WTC11 (cell line): Measurements from ENCODE around the gene SPACA7. TPM values are rescaled to one million over a fixed set of nuclear protein-coding genes. Genes with fewer than 3 reads are reported as not detected.
"Not testable (repeated sequence)": the region's sequence is repeated elsewhere in the genome, so short reads cannot be mapped to it uniquely, and the experiment has no call there.

Source experiments
- ATAC-seq: fragments of 200-7000 bp; cut with Tn5 transposase; 2 replicates; pipeline ENCODE4 v1.10.0; 2021; ENCODE audit warnings: mild to moderate bottlenecking, moderate library complexity
- CTCF ChIA-PET: fragments of 300-600 bp; sonication (Branson Sonifier 250); formaldehyde crosslinking; loops from one replicate; lab custom pipeline; 2021; ENCODE audit warnings: antibody characterized with exemption; lab: Charles Lee
- POLR2A ChIA-PET: fragments of 350-600 bp; sonication (Branson Sonifier 250); formaldehyde crosslinking; loops from one replicate; lab custom pipeline; 2021; ENCODE audit warnings: antibody characterized with exemption; lab: Charles Lee
- DNase-seq: peaks from one replicate; pipeline ENCODE4 v3.0.0; 2021; ENCODE audit warnings: low spot score
- H3K27ac Mint-ChIP-seq: 2 replicates; pipeline ENCODE4 v1.8.0; 2021; ENCODE audit warnings: mixed read lengths
- H3K27me3 Mint-ChIP-seq: 2 replicates; pipeline ENCODE4 v1.8.0; 2021; ENCODE audit warnings: low read depth, mild to moderate bottlenecking, moderate library complexity, mixed read lengths
- H3K36me3 Mint-ChIP-seq: 2 replicates; pipeline ENCODE4 v1.8.0; 2021; ENCODE audit warnings: mixed read lengths
- H3K4me1 Mint-ChIP-seq: 2 replicates; pipeline ENCODE4 v1.8.0; 2022; ENCODE audit warnings: mixed read lengths
- H3K4me3 Mint-ChIP-seq: 2 replicates; pipeline ENCODE4 v1.8.0; 2021; ENCODE audit warnings: mild to moderate bottlenecking, moderate library complexity, mixed read lengths
- H3K9me3 Mint-ChIP-seq: 2 replicates; pipeline ENCODE4 v1.8.0; 2021; ENCODE audit warnings: mixed read lengths
- AR ChIP-seq: fragments of 250-450 bp; sonication (Bioruptor Pico); IDR thresholded peaks from 2 replicates; pipeline ENCODE4 v1.9.0; 2021; ENCODE audit warnings: mild to moderate bottlenecking
- ATF1 ChIP-seq: sonication (generic); formaldehyde crosslinking; IDR thresholded peaks from 2 replicates; pipeline ENCODE4 v1.8.1; 2023; ENCODE audit warnings: mild to moderate bottlenecking, moderate library complexity, missing genetic modification reagents
- CBFB ChIP-seq: sonication (generic); formaldehyde crosslinking; IDR thresholded peaks from 2 replicates; pipeline ENCODE4 v1.8.1; 2022; ENCODE audit warnings: mild to moderate bottlenecking, low read depth, missing genetic modification reagents
- CREB1 ChIP-seq: sonication (generic); formaldehyde crosslinking; IDR thresholded peaks from 2 replicates; pipeline ENCODE4 v1.8.0; 2023; ENCODE audit warnings: mild to moderate bottlenecking, missing genetic modification reagents
- CREM ChIP-seq: sonication (generic); formaldehyde crosslinking; IDR thresholded peaks from 2 replicates; pipeline ENCODE4 v1.8.1; 2022; ENCODE audit warnings: mild to moderate bottlenecking, missing genetic modification reagents, moderate library complexity
- E2F1 ChIP-seq: sonication (generic); formaldehyde crosslinking; IDR thresholded peaks from 2 replicates; pipeline ENCODE4 v1.8.0; 2022; ENCODE audit warnings: mild to moderate bottlenecking, missing genetic modification reagents
- ETV6 ChIP-seq: sonication (generic); formaldehyde crosslinking; IDR thresholded peaks from 2 replicates; pipeline ENCODE4 v1.8.1; 2022; ENCODE audit warnings: mild to moderate bottlenecking, missing genetic modification reagents
- FOXK1 ChIP-seq: sonication (generic); formaldehyde crosslinking; IDR thresholded peaks from 2 replicates; pipeline ENCODE4 v1.8.0; 2022; ENCODE audit warnings: mild to moderate bottlenecking, moderate library complexity, missing genetic modification reagents
- GTF2I ChIP-seq: fragments of 250-450 bp; sonication (Bioruptor Pico); conservative IDR thresholded peaks from 2 replicates; pipeline ENCODE4 v1.4.0; 2021; ENCODE audit warnings: mild to moderate bottlenecking
- JUN ChIP-seq: sonication (generic); formaldehyde crosslinking; IDR thresholded peaks from 2 replicates; pipeline ENCODE4 v1.8.0; 2023; ENCODE audit warnings: mild to moderate bottlenecking, missing genetic modification reagents
- RORB ChIP-seq: fragments of 250-450 bp; sonication (Bioruptor Pico); IDR thresholded peaks from 2 replicates; pipeline ENCODE4 v1.9.0; 2021; ENCODE audit warnings: mild to moderate bottlenecking
- SMAD3 ChIP-seq: sonication (generic); formaldehyde crosslinking; IDR thresholded peaks from 2 replicates; pipeline ENCODE4 v1.8.0; 2022; ENCODE audit warnings: missing genetic modification reagents, mild to moderate bottlenecking, borderline replicate concordance
- ZBTB43 ChIP-seq: sonication (generic); formaldehyde crosslinking; IDR thresholded peaks from 2 replicates; pipeline ENCODE4 v1.8.1; 2023; ENCODE audit warnings: mild to moderate bottlenecking, missing genetic modification reagents
- ZNF219 ChIP-seq: sonication (generic); formaldehyde crosslinking; IDR thresholded peaks from 2 replicates; pipeline ENCODE4 v1.8.0; 2023; ENCODE audit warnings: missing genetic modification reagents, mild to moderate bottlenecking, borderline replicate concordance
- total RNA-seq: library from RNA; stranded (reverse); gene quantifications from 3 replicates; pipeline ENCODE4 v1.2.3, GENCODE V29; 2021
- TF ChIP-seq, protein P1 (sequence below): sonication (generic); formaldehyde crosslinking; IDR thresholded peaks from 2 replicates; pipeline ENCODE4 v1.8.1; 2022; ENCODE audit warnings: low read depth, missing genetic modification reagents, borderline replicate concordance
- TF ChIP-seq, protein P2 (sequence below): sonication (generic); formaldehyde crosslinking; IDR thresholded peaks from 2 replicates; pipeline ENCODE4 v1.8.0; 2022; ENCODE audit warnings: mild to moderate bottlenecking, missing genetic modification reagents
- TF ChIP-seq, protein P3 (sequence below): fragments of 250-450 bp; sonication (Bioruptor Pico); conservative IDR thresholded peaks from 2 replicates; pipeline ENCODE4 v1.9.0; 2021; ENCODE audit warnings: mild to moderate bottlenecking

SPACA7 gene
- total RNA-seq, 1 experiment from 2014 or later, result not detected

DNA sequence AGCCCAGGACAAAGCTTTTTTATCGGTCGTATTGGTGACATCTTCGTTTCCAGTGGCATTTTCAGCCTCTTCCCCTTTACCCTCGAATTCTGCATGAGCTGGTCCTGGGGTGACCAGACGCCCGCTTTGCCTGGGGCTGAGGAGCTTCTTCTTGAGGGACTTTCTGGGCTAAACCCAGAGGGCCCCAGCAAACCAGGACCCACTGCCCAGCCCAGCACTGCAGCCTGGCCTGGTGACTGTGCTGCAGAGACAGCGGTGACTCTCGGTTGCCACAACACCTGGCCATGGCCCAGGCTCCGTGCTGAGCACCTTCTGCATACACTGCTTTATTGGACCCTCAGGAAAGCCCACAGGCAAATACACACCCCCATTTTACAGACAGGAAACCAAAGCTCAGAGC, 21.0 kb downstream of the SPACA7 start:
- Mint-ChIP-seq H3K36me3 (no peaks in the 10 kb centered on the region), H3K9me3 (peaks cover 10% of the 10 kb centered on the region; the same call in 1 of the 2 replicates), H3K4me1 (peaks cover 9% of the 10 kb centered on the region), H3K27me3 (peaks cover 2% of the 10 kb centered on the region; the same call in 1 of the 2 replicates), H3K4me3 (no peak overlapping the region), H3K27ac (no peak overlapping the region)
- no peak for ATAC-seq
- CTCF ChIA-PET, result no interaction called here
- POLR2A ChIA-PET, result no interaction called here
- no peak for DNase-seq
- TF ChIP-seq SMAD3 (CRISPR knock-in tag) (no peak), E2F1 (no peak), RORB (CRISPR knock-in tag) (no peak), AR (CRISPR knock-in tag) (no peak), CREM (CRISPR knock-in tag) (no peak)
- TF ChIP-seq, protein P1, sequence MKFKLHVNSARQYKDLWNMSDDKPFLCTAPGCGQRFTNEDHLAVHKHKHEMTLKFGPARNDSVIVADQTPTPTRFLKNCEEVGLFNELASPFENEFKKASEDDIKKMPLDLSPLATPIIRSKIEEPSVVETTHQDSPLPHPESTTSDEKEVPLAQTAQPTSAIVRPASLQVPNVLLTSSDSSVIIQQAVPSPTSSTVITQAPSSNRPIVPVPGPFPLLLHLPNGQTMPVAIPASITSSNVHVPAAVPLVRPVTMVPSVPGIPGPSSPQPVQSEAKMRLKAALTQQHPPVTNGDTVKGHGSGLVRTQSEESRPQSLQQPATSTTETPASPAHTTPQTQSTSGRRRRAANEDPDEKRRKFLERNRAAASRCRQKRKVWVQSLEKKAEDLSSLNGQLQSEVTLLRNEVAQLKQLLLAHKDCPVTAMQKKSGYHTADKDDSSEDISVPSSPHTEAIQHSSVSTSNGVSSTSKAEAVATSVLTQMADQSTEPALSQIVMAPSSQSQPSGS, result no peak

DNA sequence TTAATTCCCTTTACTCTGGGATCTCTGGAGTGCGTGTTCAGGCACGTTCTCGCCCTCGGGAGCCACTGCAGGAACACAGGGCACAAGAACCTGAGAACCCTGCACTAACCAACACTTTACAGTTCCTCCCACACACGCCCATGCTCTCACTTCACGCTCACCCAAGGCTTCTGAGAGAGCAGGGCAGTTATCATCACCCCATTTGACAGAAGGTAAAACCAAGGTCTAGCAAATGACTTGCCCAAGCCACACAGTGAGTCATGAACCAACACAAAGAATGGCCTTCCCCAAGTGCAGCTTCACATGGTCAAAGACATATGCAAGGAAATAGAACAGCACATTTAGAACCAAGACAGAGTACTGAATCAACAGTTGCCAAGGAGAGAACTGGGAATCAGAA, 22.2 kb downstream of the SPACA7 start:
- H3K4me3 Mint-ChIP-seq, H3K4me1 Mint-ChIP-seq, CTCF ChIA-PET, H3K9me3 Mint-ChIP-seq, H3K27ac Mint-ChIP-seq, ATAC-seq, DNase-seq, POLR2A ChIA-PET, H3K27me3 Mint-ChIP-seq, H3K36me3 Mint-ChIP-seq: not testable (repeated sequence)

GRCh38 chr13:112409828-112410227, 33.7 kb downstream of the SPACA7 start:
- H3K27ac Mint-ChIP-seq, CTCF ChIA-PET, POLR2A ChIA-PET, H3K4me3 Mint-ChIP-seq, H3K27me3 Mint-ChIP-seq, DNase-seq, ATAC-seq, H3K4me1 Mint-ChIP-seq: not testable (repeated sequence)
- peaks cover 14% of the 10 kb centered on the region for H3K36me3 Mint-ChIP-seq
- peaks cover 34% of the 10 kb centered on the region for H3K9me3 Mint-ChIP-seq

GRCh38 chr13:112416647-112417046, 40.5 kb downstream of the SPACA7 start:
- H3K4me3 Mint-ChIP-seq, result no peak overlapping the region
- ATAC-seq (no peak), DNase-seq (no peak)
- peaks cover 55% of the 10 kb centered on the region for H3K36me3 Mint-ChIP-seq
- no peaks in the 10 kb centered on the region for H3K4me1 Mint-ChIP-seq
- CTCF ChIA-PET, result no interaction called here
- no peak overlapping the region for H3K27ac Mint-ChIP-seq
- peaks cover 86% of the 10 kb centered on the region for H3K9me3 Mint-ChIP-seq
- H3K27me3 Mint-ChIP-seq, result peaks cover 12% of the 10 kb centered on the region
- no peak for TF ChIP-seq ETV6
- TF ChIP-seq, all 79 proteins: peak for 0
- POLR2A ChIA-PET, result no interaction called here

- DNase-seq, result no peak
- ChIA-PET CTCF (no interaction called here), POLR2A (no interaction called here)
- peaks cover 60% of the 10 kb centered on the region for H3K36me3 Mint-ChIP-seq
- peaks cover 88% of the 10 kb centered on the region for H3K9me3 Mint-ChIP-seq
- H3K4me3 Mint-ChIP-seq, result no peak overlapping the region
- H3K27ac Mint-ChIP-seq, result no peak overlapping the region
- ATAC-seq, result no peak
- peaks cover 12% of the 10 kb centered on the region for H3K27me3 Mint-ChIP-seq
- no peaks in the 10 kb centered on the region for H3K4me1 Mint-ChIP-seq
- TF ChIP-seq GTF2I (CRISPR knock-in tag) (no peak), CBFB (no peak), ATF1 (CRISPR knock-in tag) (no peak), ZNF219 (CRISPR knock-in tag) (no peak), ZBTB43 (no peak), JUN (CRISPR knock-in tag) (no peak), FOXK1 (no peak), CREB1 (CRISPR knock-in tag) (no peak)
- TF ChIP-seq, protein P2, sequence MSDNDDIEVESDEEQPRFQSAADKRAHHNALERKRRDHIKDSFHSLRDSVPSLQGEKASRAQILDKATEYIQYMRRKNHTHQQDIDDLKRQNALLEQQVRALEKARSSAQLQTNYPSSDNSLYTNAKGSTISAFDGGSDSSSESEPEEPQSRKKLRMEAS (CRISPR knock-in tag), result no peak
- TF ChIP-seq, protein P3, sequence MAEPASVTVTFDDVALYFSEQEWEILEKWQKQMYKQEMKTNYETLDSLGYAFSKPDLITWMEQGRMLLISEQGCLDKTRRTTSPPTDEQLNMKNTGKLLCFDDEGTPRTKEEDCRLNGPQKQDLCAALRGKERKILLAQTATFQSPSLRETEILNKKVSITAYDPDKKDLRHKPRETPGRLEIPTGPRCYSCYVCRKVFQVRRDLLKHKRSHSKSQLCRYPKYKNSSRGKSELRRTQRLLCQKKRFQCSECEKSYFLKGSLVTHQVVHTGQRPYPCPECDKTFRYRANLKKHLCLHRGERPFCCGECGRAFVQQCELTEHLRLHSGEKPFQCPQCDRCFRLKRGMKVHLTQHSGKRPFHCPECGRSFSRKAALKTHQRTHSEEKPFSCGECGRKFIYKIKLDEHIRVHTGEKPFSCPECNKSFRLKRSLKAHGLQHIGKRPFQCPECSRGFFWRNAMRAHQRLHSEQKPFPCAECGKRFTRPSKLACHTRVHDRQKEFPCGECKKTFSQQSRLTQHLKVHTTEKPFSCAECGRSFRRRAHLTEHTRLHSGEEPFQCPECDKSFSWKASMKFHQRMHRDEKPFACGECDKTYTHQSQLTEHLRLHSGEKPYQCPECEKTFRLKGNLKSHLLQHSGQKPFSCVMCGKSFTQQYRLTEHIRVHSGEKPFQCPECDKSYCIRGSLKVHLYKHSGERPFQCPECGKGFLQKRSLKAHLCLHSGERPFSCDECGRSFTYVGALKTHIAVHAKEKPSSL (CRISPR knock-in tag), result no peak
These were observed 40.9 kb downstream of the SPACA7 start for GRCh38 chr13:112417079-112417478.
